Panc1 (cell line): ENCODE measurements around the gene PLIN5. TPM values are rescaled to one million over a fixed set of nuclear protein-coding genes. Genes with fewer than 3 reads are reported as not detected.

Experiments
- ATAC-seq: fragments of 200-7000 bp; cut with Tn5 transposase; 2 replicates; pipeline ENCODE4 v1.9.1; 2020; ENCODE audit warnings: mild to moderate bottlenecking, moderate library complexity
- Bru-seq: library from RNA; stranded (reverse); fragments of 400-500 nt; gene quantifications from one replicate; lab custom pipeline; 2021; lab: Mats Ljungman, UMichigan
- BruChase-seq, 2 experiments: library from RNA; stranded (reverse); fragments of 400-500 nt; gene quantifications; one replicate each; lab custom pipeline; 2021; lab: Mats Ljungman, UMichigan
- BruUV-seq: library from RNA; stranded (reverse); fragments of 400-500 nt; replicated peaks from 2 replicates; lab custom pipeline; 2021; lab: Mats Ljungman, UMichigan
- CTCF ChIA-PET: fragments of 300-600 bp; sonication (Branson Sonifier 250); formaldehyde crosslinking; loops from one replicate; lab custom pipeline; 2022; ENCODE audit warnings: antibody characterized with exemption; lab: Charles Lee
- POLR2A ChIA-PET: fragments of 300-600 bp; sonication (Branson Sonifier 250); formaldehyde crosslinking; loops from one replicate; lab custom pipeline; 2022; ENCODE audit warnings: antibody characterized with exemption; lab: Charles Lee
- DNase-seq: peaks from one replicate; pipeline ENCODE4 v3.0.0-alpha.2; 2010; ENCODE audit warnings: low read depth, low spot score
- H3K27ac ChIP-seq: 2 replicates; pipeline ENCODE4 v1.5.1; 2011; ENCODE audit warnings: mild to moderate bottlenecking, low read length, inconsistent platforms
- H3K27me3 ChIP-seq: fragments of 200-500 bp; sonication (Bioruptor generic); 2 replicates; pipeline ENCODE4 v1.6.0; 2014; ENCODE audit warnings: low read length, inconsistent platforms; ENCODE audit not compliant: control insufficient read depth, insufficient read depth
- H3K36me3 ChIP-seq: fragments of 200-500 bp; sonication (Bioruptor generic); 2 replicates; pipeline ENCODE4 v1.5.1; 2014; ENCODE audit warnings: inconsistent platforms, mild to moderate bottlenecking, low read length, moderate library complexity; ENCODE audit not compliant: control insufficient read depth, insufficient read depth
- H3K4me1 ChIP-seq: 2 replicates; pipeline ENCODE4 v1.5.1; 2011; ENCODE audit warnings: inconsistent platforms, mild to moderate bottlenecking, low read length, moderate library complexity; ENCODE audit not compliant: control insufficient read depth, insufficient read depth
- H3K4me3 ChIP-seq, 2 experiments: 2 replicates each; pipeline ENCODE4 v1.5.1; 2011 to 2012; ENCODE audit warnings: low read depth in 2 of 2, low read length in 2 of 2, mild to moderate bottlenecking in 2 of 2, inconsistent platforms in 1 of 2, moderate library complexity in 1 of 2
- H3K9me3 ChIP-seq: fragments of 200-500 bp; sonication (Bioruptor generic); 2 replicates; pipeline ENCODE4 v1.5.1; 2014; ENCODE audit warnings: low read depth, mild to moderate bottlenecking, inconsistent platforms, low read length, moderate library complexity; ENCODE audit not compliant: control insufficient read depth, insufficient read depth
- POLR2AphosphoS5 ChIP-seq: IDR thresholded peaks from 2 replicates; pipeline ENCODE4 v1.6.1; 2012; ENCODE audit warnings: mild to moderate bottlenecking, low read depth, low read length, moderate library complexity
- SIN3A ChIP-seq: IDR thresholded peaks from 2 replicates; pipeline ENCODE4 v1.6.1; 2012; ENCODE audit warnings: low read depth, mild to moderate bottlenecking, low read length, moderate library complexity, borderline replicate concordance; ENCODE audit not compliant: insufficient read depth
- TCF7L2 ChIP-seq: IDR thresholded peaks from 2 replicates; pipeline ENCODE4 v1.6.1; 2011; ENCODE audit warnings: mild to moderate bottlenecking, low read depth, low read length, inconsistent platforms
- in situ Hi-C: cut with HindIII; loops from 2 replicates; pipeline ENCODE4 v1.10.0; 2016; ENCODE audit warnings: low sequenced_read_pairs, low pct_unique_long_range_greater_than_20kb
- intact Hi-C: fragments of 100-400 bp; cut with micrococcal nuclease; formaldehyde crosslinking; loops from one replicate; pipeline ENCODE4 v1.10.0; 2022; ENCODE audit not compliant: unreplicated experiment
- long read RNA-seq: library from polyadenylated mRNA; unstranded; transcript quantifications from one replicate; pipeline ENCODE4 v2.0.0, GENCODE V29; 2021; ENCODE audit not compliant: unreplicated experiment
- polyA plus RNA-seq: library from polyadenylated mRNA; unstranded; fragments of >200 nt; gene quantifications from one replicate; pipeline ENCODE4 v1.2.1, GENCODE V29; 2012; ENCODE audit warnings: missing spikeins; ENCODE audit not compliant: insufficient read length
- total RNA-seq: library from RNA; stranded (reverse); gene quantifications from one replicate; pipeline ENCODE4 v1.2.1, GENCODE V29; 2021; ENCODE audit not compliant: unreplicated experiment
- TF ChIP-seq, protein P1 (sequence below): fragments of 450-650 bp; IDR thresholded peaks from 2 replicates; pipeline ENCODE4 v1.5.1; 2017; ENCODE audit warnings: mild to moderate bottlenecking
- TF ChIP-seq, protein P2 (sequence below), 2 experiments: IDR thresholded peaks; 2 replicates each; pipeline ENCODE4 v1.6.1; 2011 to 2012; ENCODE audit warnings: low read depth in 2 of 2, control low read depth in 1 of 2, low read length in 1 of 2, mild to moderate bottlenecking in 1 of 2, moderate library complexity in 1 of 2; ENCODE audit not compliant: insufficient read depth in 1 of 2

Gene PLIN5, protein sequence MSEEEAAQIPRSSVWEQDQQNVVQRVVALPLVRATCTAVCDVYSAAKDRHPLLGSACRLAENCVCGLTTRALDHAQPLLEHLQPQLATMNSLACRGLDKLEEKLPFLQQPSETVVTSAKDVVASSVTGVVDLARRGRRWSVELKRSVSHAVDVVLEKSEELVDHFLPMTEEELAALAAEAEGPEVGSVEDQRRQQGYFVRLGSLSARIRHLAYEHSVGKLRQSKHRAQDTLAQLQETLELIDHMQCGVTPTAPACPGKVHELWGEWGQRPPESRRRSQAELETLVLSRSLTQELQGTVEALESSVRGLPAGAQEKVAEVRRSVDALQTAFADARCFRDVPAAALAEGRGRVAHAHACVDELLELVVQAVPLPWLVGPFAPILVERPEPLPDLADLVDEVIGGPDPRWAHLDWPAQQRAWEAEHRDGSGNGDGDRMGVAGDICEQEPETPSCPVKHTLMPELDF
- total RNA-seq (0.64 TPM), Bru-seq, nascent RNA (percentile 6 among the genes with signal in this experiment), BruChase-seq, experiment 1, labeled RNA remaining after a 2-hour chase (percentile 19 among the genes with signal in this experiment), BruChase-seq, experiment 2, labeled RNA remaining after a 6-hour chase (percentile 20 among the genes with signal in this experiment)
- 0.84 TPM for polyA plus RNA-seq
- long read RNA-seq, partial matches to known transcripts = 0 of 1 reads
- long read RNA-seq, other reads (novel, unspliced or antisense) = 0 of 1 reads

DNA sequence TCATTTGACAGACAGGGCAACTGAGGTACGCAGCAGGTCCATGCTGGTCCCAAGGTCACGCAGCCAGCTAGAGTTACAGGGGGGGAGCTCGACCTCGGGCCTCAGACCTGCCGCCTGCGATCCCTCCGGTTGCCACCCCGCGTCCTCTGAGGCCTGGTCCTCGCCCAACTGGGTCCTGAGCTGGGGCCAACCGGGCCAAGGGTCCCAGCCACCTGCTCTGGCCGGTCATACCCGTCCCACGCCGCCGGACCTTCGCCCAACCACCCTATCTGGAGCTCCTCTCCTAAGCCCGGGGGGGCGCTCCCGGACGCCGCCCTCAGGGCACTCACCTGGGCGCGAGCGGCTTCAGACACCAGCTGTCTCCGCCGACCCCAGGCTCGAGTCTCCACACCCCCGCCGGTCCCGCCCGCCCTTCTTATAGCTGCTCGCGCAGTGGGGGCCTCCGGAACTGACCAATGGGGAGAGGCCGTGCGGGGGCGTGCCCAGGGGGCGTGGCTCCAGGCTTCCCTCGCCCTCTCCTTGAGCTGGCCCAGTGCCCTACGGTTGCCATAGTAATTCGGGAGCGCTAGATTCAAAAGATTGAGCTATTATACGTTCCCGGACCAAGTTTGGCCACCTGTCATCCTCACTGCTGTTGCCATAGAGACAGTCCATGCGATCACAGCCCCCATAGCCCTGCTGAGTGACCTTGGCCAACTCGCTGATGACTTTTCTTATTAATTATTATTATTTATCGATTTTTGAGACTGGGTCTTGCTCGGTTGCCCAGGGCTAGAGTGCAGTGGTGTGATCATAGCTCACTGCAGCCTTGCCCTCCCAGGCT is at the start of gene PLIN5:
Gene PLIN5 (minus strand): TSS at position 389 of the 823 bp plus-strand sequence. CDS start 1,150 bp downstream, outside the sequence.
- no peak within 1 kb of the TSS for H3K27ac ChIP-seq
- peaks cover 5% of the 10 kb centered on the region; the same call in 1 of the 2 replicates for H3K4me1 ChIP-seq
- DNase-seq (no peak), ATAC-seq (peak; percentile 83)
- TF ChIP-seq, protein P1, sequence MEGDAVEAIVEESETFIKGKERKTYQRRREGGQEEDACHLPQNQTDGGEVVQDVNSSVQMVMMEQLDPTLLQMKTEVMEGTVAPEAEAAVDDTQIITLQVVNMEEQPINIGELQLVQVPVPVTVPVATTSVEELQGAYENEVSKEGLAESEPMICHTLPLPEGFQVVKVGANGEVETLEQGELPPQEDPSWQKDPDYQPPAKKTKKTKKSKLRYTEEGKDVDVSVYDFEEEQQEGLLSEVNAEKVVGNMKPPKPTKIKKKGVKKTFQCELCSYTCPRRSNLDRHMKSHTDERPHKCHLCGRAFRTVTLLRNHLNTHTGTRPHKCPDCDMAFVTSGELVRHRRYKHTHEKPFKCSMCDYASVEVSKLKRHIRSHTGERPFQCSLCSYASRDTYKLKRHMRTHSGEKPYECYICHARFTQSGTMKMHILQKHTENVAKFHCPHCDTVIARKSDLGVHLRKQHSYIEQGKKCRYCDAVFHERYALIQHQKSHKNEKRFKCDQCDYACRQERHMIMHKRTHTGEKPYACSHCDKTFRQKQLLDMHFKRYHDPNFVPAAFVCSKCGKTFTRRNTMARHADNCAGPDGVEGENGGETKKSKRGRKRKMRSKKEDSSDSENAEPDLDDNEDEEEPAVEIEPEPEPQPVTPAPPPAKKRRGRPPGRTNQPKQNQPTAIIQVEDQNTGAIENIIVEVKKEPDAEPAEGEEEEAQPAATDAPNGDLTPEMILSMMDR = no peak
- TF ChIP-seq SIN3A = no peak
- TF ChIP-seq POLR2AphosphoS5 = no peak
- no TSS peak for BruUV-seq
- intact Hi-C loops = no loop called here
- H3K27me3 ChIP-seq = no peaks in the 10 kb centered on the region
- no peaks in the 10 kb centered on the region for H3K9me3 ChIP-seq
- CTCF ChIA-PET = interaction anchor here (0.5 to 2.2 kb wide), 6 partner anchors 9 to 35 kb away, joined by 4 to 11 read pairs (median 6); no protein-coding TSS in a partner anchor
- in situ Hi-C loops = no loop called here
- POLR2A ChIA-PET = no interaction called here
- peak within 1 kb of the TSS; percentile 14 to 33; a peak in 3 of 4 replicates for H3K4me3 ChIP-seq
- no peaks in the 10 kb centered on the region for H3K36me3 ChIP-seq

DNA sequence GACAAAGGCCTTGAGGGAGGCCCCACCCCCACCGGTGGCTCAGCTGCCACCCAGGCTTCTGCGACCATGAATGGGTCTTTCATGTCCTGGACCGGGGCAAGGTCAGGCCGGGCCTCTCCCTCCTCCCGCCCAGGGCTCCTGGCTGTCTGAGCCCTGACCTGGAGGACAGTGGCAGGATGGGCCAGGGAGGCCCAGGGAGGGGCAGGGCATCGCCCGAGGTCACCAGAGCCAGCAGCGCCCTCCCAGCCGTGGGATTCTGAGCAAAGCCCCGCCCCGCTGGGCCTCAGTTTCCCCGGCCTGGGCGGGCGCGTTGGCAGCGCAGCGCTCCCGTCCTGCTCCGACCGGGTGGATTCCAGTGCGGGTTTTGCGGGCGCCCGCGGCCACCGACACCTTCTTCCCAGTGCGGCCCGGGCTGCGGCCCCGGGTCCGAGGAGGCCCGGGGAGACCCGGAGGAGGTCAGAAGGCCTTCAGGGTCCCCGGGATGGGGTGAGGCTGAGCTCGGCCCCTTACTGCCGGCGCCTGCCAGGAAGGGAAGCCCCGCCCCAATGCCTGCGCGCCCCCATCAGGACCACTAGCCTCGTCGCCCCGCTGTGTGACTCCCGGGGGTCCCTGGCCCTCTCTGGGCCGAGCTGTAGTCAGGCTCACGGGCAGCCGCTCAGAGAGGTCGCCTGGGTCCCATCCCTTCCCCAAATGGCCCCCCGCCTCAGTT is 49.1 kb upstream of the PLIN5 start:
- no peak overlapping the region for H3K27ac ChIP-seq
- CTCF ChIA-PET = interaction anchor here (0.6 kb wide), 1 partner anchor 49 kb away, joined by 3 read pairs; no protein-coding TSS in a partner anchor
- peak; percentile 80 for ATAC-seq

More for the DNA sequence above, 49.1 kb upstream of the PLIN5 start:
- Histone ChIP-seq H3K36me3 (no peaks in the 10 kb centered on the region; the same call in 1 of the 2 replicates), H3K27me3 (no peaks in the 10 kb centered on the region), H3K4me1 (no peaks in the 10 kb centered on the region; the same call in 1 of the 2 replicates), H3K9me3 (no peaks in the 10 kb centered on the region), H3K4me3 (peak overlapping the region; percentile 41 to 51)
- no peak for DNase-seq
- no TSS peak for BruUV-seq
- in situ Hi-C loops = no loop called here
- intact Hi-C loops = no loop called here
- POLR2A ChIA-PET = no interaction called here
- no peak for TF ChIP-seq TCF7L2
- TF ChIP-seq SIN3A = no peak
- TF ChIP-seq, protein P1 = no peak
- TF ChIP-seq, protein P2, sequence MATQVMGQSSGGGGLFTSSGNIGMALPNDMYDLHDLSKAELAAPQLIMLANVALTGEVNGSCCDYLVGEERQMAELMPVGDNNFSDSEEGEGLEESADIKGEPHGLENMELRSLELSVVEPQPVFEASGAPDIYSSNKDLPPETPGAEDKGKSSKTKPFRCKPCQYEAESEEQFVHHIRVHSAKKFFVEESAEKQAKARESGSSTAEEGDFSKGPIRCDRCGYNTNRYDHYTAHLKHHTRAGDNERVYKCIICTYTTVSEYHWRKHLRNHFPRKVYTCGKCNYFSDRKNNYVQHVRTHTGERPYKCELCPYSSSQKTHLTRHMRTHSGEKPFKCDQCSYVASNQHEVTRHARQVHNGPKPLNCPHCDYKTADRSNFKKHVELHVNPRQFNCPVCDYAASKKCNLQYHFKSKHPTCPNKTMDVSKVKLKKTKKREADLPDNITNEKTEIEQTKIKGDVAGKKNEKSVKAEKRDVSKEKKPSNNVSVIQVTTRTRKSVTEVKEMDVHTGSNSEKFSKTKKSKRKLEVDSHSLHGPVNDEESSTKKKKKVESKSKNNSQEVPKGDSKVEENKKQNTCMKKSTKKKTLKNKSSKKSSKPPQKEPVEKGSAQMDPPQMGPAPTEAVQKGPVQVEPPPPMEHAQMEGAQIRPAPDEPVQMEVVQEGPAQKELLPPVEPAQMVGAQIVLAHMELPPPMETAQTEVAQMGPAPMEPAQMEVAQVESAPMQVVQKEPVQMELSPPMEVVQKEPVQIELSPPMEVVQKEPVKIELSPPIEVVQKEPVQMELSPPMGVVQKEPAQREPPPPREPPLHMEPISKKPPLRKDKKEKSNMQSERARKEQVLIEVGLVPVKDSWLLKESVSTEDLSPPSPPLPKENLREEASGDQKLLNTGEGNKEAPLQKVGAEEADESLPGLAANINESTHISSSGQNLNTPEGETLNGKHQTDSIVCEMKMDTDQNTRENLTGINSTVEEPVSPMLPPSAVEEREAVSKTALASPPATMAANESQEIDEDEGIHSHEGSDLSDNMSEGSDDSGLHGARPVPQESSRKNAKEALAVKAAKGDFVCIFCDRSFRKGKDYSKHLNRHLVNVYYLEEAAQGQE (IDR thresholded peaks at IDR 0.05; ENCODE audit: insufficient read depth in 1 of 2, low read depth in 2 of 2, low read length in 1 of 2) = no peak
- TF ChIP-seq POLR2AphosphoS5 = no peak
